ENCODE measurements around the gene FURIN.
"Not testable (repeated sequence)": the region's sequence is repeated elsewhere in the genome, so short reads cannot be mapped to it uniquely, and the experiment has no call there.

The FURIN gene

GRCh38 chr15:90868261-90868689, at the start of gene FURIN:
TSS of gene FURIN (plus strand) at chr15:90868588. CDS start at chr15:90875741, 7,153 bp downstream.
- H3K4me3 ChIP-seq (ENCODE audit: low read depth, low read length) = no peak within 1 kb of the TSS
- DNase-seq (ENCODE audit: low read depth) = no peak
- no peak for TF ChIP-seq CTCF (IDR thresholded peaks at IDR 0.05; ENCODE audit: insufficient read depth, low read depth, low read length, missing control alignments)

- DNase-seq (ENCODE audit: low read depth) = no peak
- no peak for TF ChIP-seq CTCF (IDR thresholded peaks at IDR 0.05; ENCODE audit: insufficient read depth, low read depth, low read length, missing control alignments)
- H3K4me3 ChIP-seq (ENCODE audit: low read depth, low read length) = no peak overlapping the region
Measured at GRCh38 chr15:90819390-90819789, 49.0 kb upstream of the FURIN start.

- no peak for DNase-seq (ENCODE audit: low read depth)
- no peak for TF ChIP-seq CTCF (IDR thresholded peaks at IDR 0.05; ENCODE audit: insufficient read depth, low read depth, low read length, missing control alignments)
- H3K4me3 ChIP-seq (ENCODE audit: low read depth, low read length) = no peak overlapping the region
Measured at GRCh38 chr15:90819850-90820249, 48.5 kb upstream of the FURIN start.

- H3K4me3 ChIP-seq (ENCODE audit: low read depth, low read length) = no peak overlapping the region
- no peak for TF ChIP-seq CTCF (IDR thresholded peaks at IDR 0.05; ENCODE audit: insufficient read depth, low read depth, low read length, missing control alignments)
- DNase-seq (ENCODE audit: low read depth) = no peak
Measured at GRCh38 chr15:90820481-90820880, 47.9 kb upstream of the FURIN start.

- H3K4me3 ChIP-seq (ENCODE audit: low read depth, low read length) = no peak overlapping the region
- no peak for DNase-seq (ENCODE audit: low read depth)
- TF ChIP-seq CTCF (IDR thresholded peaks at IDR 0.05; ENCODE audit: insufficient read depth, low read depth, low read length, missing control alignments) = no peak
Measured at GRCh38 chr15:90822204-90822955, 46.0 kb upstream of the FURIN start.

GRCh38 chr15:90823455-90823974, 44.9 kb upstream of the FURIN start:
- no peak overlapping the region for H3K4me3 ChIP-seq (ENCODE audit: low read depth, low read length)
- no peak for DNase-seq (ENCODE audit: low read depth)
- no peak for TF ChIP-seq CTCF (IDR thresholded peaks at IDR 0.05; ENCODE audit: insufficient read depth, low read depth, low read length, missing control alignments)

GRCh38 chr15:90825115-90825899, 43.1 kb upstream of the FURIN start:
- not testable (repeated sequence) for H3K4me3 ChIP-seq (ENCODE audit: low read depth, low read length); DNase-seq (ENCODE audit: low read depth)

GRCh38 chr15:90826206-90826885, 42.0 kb upstream of the FURIN start:
- H3K4me3 ChIP-seq (ENCODE audit: low read depth, low read length); DNase-seq (ENCODE audit: low read depth): not testable (repeated sequence)

Data from GM12865 (cell line).